HFF-Myc (cell line): ENCODE data around the gene CCDC92B.

Experiments used
- DNase-seq: peaks from one replicate; pipeline ENCODE4 v3.0.0-alpha.2; 2011; ENCODE audit warnings: low read depth; ENCODE audit errors: extremely low read depth
- H3K4me3 ChIP-seq: replicated peaks from 2 replicates; pipeline ENCODE4 v1.5.1; 2011; ENCODE audit warnings: low read depth, mild to moderate bottlenecking, control low read depth, low read length
- TF ChIP-seq, protein P1 (sequence below): IDR thresholded peaks from 2 replicates; pipeline ENCODE4 v1.5.1; 2012; ENCODE audit warnings: mild to moderate bottlenecking, low read depth, low read length, control low read depth; ENCODE audit errors: missing control alignments

The CCDC92B gene

DNA sequence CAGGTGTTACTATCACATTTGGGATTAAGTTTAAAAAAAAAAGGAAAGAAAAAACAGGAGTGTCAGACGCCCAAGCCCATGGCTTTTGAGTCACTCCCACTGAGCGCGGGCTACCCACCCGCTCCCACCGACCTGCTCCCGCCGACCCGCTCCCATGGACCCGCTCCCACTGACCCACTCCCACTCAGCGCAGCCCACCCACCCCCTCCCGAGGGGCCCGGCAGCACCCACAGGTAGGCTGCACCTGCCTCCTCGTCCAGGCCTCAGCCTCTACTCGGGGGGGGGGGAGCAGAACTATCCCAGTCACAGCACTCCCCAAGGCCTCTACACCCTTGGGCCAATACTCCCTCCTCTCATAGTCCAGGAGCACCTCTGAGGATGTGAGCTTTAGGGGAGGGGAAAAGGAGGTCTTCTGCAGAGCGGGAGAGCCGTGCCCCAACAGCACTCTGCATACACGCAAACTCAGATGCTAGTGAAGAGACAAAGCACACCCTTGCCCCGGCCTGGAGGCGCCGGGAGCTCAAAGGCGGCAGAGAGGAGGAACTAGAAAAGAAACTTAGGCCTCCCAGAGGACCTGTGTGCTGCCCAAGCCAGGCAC, 40.8 kb downstream of the CCDC92B start:
- H3K4me3 ChIP-seq, result peak overlapping the region; percentile 98
- TF ChIP-seq, protein P1, sequence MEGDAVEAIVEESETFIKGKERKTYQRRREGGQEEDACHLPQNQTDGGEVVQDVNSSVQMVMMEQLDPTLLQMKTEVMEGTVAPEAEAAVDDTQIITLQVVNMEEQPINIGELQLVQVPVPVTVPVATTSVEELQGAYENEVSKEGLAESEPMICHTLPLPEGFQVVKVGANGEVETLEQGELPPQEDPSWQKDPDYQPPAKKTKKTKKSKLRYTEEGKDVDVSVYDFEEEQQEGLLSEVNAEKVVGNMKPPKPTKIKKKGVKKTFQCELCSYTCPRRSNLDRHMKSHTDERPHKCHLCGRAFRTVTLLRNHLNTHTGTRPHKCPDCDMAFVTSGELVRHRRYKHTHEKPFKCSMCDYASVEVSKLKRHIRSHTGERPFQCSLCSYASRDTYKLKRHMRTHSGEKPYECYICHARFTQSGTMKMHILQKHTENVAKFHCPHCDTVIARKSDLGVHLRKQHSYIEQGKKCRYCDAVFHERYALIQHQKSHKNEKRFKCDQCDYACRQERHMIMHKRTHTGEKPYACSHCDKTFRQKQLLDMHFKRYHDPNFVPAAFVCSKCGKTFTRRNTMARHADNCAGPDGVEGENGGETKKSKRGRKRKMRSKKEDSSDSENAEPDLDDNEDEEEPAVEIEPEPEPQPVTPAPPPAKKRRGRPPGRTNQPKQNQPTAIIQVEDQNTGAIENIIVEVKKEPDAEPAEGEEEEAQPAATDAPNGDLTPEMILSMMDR, result no peak
- DNase-seq, result no peak

DNA sequence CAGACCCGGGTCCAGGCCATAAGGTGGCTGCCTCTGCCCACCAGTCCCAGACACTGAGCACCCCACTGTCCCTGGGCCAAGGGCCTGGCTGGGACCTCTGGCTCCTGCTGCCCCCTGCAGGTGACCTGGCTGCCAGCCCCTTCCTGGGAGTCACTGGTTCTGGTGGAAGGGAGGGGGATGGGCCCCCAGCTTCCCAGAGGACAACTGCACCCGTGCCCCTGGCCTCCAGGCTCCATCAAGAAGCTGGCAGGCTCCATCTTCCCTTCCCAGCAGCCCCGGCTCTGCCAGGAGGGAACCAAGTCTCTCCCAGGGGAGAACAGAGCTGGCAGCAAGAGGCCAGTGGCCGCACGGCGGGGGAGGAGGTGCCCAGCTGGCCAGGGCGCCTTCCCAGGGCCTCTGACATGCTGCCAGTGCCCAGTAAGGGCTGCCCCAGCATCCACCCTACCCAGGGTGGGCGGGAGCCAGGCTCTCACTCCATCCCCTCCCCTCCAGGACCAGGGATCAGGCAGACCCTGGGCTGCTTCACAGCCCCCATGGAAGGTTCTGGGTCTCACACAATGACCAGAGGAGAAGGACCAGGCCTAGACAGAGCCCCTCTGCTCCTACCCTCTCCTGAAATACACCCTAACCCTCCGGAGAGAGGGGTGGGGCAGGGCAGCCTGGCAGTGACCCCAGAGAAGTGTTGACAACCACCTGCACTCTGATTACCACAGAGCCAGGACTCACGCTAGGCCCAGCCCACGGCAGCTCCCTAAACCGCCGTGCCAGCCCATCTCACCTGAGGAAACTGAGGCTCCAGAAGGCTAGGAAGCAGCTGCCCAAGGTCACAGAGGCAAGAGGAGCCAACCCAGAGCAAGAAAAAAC, 41.5 kb downstream of the CCDC92B start:
- peak overlapping the region; percentile 98; the same call in 1 of the 2 replicates for H3K4me3 ChIP-seq
- TF ChIP-seq, protein P1, result peak; percentile 48
- no peak for DNase-seq

DNA sequence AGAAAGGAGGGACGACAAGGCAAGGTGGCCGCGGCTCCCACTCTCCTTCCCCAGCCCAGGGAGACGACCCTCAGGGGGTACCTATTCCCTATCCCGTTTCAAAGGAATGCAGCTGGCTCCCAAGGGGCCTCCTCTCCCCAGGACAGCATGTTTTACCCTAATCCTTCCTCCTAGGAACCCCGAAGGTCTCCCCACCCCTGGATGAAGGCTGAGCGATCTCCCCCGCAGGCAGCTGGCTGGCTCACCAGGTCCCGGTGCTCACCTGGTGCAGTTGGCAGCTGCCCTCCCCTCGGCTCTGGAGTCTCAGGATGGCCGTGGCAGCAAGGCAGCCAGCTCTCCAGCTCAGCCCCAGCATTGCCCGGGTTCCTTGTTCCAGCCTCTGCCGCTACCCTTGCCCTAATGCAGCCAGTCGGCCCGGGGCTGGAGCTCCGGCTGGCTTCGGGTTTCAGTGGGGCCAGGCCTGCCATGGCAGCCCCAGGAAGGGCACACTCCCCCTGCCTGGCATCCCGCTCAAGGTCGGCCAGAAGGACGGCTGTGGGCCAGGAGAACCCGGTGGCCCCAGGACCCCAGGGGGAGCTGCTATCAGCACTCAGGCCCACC, 42.4 kb downstream of the CCDC92B start:
- H3K4me3 ChIP-seq, result no peak overlapping the region
- TF ChIP-seq, protein P1, result no peak
- DNase-seq, result no peak

GRCh38 chr17:2705888-2706795, 43.3 kb downstream of the CCDC92B start:
- TF ChIP-seq, protein P1, result no peak
- DNase-seq, result no peak
- no peak overlapping the region for H3K4me3 ChIP-seq

DNA sequence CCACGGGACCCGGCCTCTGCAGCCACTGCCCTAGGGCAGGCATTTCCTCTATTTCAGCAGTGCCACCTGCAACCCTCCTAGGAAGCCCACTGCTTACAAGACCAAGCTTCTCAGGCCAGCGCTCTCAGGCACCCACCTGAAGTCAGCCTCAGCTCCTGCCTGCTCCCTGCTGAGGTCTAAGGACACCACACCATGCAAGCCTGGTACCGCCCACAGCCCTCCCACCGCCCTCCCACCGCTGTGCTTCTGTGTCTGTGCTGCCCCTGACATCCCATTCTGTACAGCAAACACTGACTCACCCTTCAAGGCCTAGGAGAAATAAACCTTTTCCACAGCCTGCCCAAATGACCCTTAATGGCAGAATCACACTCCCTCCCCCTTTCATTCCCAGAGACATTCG, 44.2 kb downstream of the CCDC92B start:
- no peak overlapping the region for H3K4me3 ChIP-seq
- TF ChIP-seq, protein P1, result no peak
- DNase-seq, result no peak

- TF ChIP-seq, protein P1, result no peak
- DNase-seq, result no peak
- H3K4me3 ChIP-seq, result no peak overlapping the region
These were observed 44.6 kb downstream of the CCDC92B start for GRCh38 chr17:2704890-2705248.
